ENCODE results near the gene TXNDC11.

Gene TXNDC11

GRCh38 chr16:11719171-11719570 is 23.5 kb downstream of the TXNDC11 start:
- no peak for DNase-seq

GRCh38 chr16:11717811-11718210 is 24.8 kb downstream of the TXNDC11 start:
- DNase-seq = no peak

- no peak for DNase-seq
Observed at GRCh38 chr16:11716336-11716735, 26.3 kb downstream of the TXNDC11 start.

GRCh38 chr16:11715246-11715947 is 27.3 kb downstream of the TXNDC11 start:
- DNase-seq = no peak

GRCh38 chr16:11712122-11712521 is 30.5 kb downstream of the TXNDC11 start:
- no peak for DNase-seq

GRCh38 chr16:11711662-11712061 is 31.0 kb downstream of the TXNDC11 start:
- DNase-seq = no peak

- DNase-seq = no peak
Observed at GRCh38 chr16:11708421-11708820, 34.2 kb downstream of the TXNDC11 start.

- DNase-seq = no peak
Observed at GRCh38 chr16:11707679-11708197, 34.9 kb downstream of the TXNDC11 start.

- no peak for DNase-seq
Observed at GRCh38 chr16:11706180-11706742, 36.4 kb downstream of the TXNDC11 start.

- DNase-seq = no peak
Observed at GRCh38 chr16:11705311-11706025, 37.2 kb downstream of the TXNDC11 start.

- DNase-seq = no peak
Observed at GRCh38 chr16:11700264-11701029, 42.2 kb downstream of the TXNDC11 start.

- DNase-seq = no peak
Observed at GRCh38 chr16:11699234-11699894, 43.3 kb downstream of the TXNDC11 start.

- no peak for DNase-seq
Observed at GRCh38 chr16:11698271-11698689, 44.4 kb downstream of the TXNDC11 start.

GRCh38 chr16:11697319-11697718 is 45.3 kb downstream of the TXNDC11 start:
- no peak for DNase-seq

GRCh38 chr16:11696266-11697012 is 46.2 kb downstream of the TXNDC11 start:
- no peak for DNase-seq

- DNase-seq = no peak
Observed at GRCh38 chr16:11692651-11693050, 50.0 kb downstream of the TXNDC11 start.

GRCh38 chr16:11692171-11692570 is 50.5 kb downstream of the TXNDC11 start:
- DNase-seq = no peak

- DNase-seq = no peak
Observed at GRCh38 chr16:11691771-11692170, 50.9 kb downstream of the TXNDC11 start.

- no peak for DNase-seq
Observed at GRCh38 chr16:11691235-11691634, 51.4 kb downstream of the TXNDC11 start.

GRCh38 chr16:11689031-11689840 is 53.4 kb downstream of the TXNDC11 start:
- no peak for DNase-seq

- DNase-seq = no peak
Observed at GRCh38 chr16:11688520-11688886, 54.2 kb downstream of the TXNDC11 start.
